NCI-H748 (cell line): ENCODE data around the gene KRT25.

ENCODE experiments used
- DNase-seq: peaks from one replicate; lab custom pipeline; 2025; ENCODE audit not compliant: unreplicated experiment; lab: John Stamatoyannopoulos, UW

The KRT25 gene, protein sequence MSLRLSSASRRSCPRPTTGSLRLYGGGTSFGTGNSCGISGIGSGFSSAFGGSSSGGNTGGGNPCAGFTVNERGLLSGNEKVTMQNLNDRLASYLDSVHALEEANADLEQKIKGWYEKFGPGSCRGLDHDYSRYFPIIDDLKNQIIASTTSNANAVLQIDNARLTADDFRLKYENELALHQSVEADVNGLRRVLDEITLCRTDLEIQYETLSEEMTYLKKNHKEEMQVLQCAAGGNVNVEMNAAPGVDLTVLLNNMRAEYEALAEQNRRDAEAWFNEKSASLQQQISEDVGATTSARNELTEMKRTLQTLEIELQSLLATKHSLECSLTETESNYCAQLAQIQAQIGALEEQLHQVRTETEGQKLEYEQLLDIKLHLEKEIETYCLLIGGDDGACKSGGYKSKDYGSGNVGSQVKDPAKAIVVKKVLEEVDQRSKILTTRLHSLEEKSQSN

DNA sequence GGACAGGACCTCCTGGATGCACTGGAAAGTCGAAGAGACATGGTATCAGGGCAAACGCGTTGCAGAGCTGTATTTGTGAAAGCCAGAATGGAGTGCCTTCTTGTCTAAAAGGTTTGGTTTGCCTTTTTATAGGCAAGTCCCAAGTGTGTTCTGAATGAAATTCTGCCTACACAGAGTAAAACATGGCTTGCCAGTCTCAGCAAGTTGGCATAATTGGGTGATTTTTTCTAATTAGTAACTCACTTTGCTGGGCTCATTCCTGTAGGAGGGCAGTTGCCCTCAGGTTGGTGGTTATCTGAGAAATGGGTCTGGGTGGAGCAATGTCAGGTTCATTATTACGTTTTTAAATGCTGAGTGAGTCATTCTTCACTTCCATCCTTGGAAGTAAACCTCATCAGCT, at the start of gene KRT25:
KRT25 (minus strand) TSS at position 101 of the 400 bp plus-strand sequence; CDS start at position 41, 60 bp downstream.
- no peak for DNase-seq

DNA sequence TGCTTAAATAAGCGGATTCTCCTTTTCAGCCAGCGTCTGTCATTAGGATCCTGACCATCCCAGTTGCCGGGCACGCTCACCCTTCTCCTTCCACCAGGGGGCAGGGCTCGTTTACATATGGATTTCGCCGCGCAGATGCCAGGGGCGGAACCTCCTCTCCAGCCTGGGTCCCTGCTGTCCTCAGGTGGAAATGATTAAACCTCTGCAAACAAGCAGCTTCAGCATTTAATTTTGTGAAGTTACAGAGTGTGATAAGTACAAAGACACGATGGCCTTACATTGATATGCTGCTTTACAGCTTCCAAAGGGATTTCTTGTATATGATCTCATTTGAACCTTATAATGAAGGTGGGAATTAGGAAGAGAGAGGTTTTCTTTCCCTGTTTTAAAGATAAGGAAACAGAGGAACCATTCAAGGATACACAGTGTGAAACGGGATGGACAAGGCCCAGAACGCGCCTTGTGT, 48.5 kb upstream of the KRT25 start:
- DNase-seq, result peak; percentile 84

DNA sequence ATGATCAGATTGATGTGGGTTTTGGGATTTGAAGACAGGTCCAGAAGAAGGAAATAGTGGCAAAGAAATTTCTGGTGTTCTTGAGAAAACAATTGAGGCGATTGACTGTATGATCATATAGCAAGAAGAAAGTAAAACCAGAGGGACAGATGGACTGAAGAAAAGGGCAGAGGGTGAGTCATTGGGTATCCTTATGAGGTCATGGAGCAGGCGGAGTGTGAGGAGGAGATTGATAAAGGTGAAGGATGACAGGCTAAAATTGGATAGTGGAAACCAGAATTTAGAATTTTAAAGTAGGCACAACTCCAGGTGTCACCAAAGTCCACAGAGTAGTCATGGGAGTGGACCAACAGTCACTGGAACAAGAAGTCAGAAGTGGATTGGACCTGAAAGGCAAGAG, 46.0 kb upstream of the KRT25 start:
- DNase-seq, result no peak

DNA sequence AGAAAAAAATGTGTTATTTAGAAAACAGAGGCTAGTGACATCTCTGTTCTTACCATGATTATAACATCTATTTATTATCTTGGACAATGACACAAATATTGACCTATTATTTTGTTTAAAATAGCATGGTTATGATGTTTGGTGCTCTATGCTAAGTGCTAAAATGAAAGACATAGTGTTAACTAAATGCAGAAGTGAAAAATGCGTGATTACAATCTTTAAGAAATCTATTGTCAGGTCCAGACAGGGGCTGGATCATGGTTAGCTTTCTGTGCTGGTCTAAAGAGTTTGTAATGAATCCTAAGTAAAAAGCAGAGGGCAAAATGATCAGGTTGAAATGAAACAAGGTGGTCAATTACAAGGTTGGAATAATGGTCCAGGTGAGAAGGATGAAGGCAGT, 45.2 kb upstream of the KRT25 start:
- DNase-seq, result no peak

DNA sequence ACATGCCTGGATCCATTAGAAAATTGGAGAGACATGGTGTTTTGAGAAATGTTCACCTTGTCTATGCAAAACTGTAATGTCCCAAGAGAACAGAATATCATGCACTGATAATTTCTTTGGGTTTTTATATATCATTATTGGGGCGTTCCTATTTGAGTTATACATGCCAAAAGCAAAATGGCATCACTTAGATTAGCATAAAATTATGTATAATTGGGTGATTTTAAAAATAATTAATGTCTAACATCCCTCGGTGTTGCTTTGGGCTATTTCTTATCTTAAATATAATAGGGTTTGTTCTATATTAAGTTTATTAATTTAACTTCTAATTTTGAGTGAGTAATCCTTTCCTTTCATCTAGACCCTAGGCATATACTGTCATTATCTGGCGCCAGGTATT, 44.7 kb upstream of the KRT25 start, which contains the start of gene KRT28:
KRT28 (minus strand) TSS at position 101 of the 400 bp plus-strand sequence; CDS start at position 35, 66 bp downstream.
- no peak for DNase-seq

DNA sequence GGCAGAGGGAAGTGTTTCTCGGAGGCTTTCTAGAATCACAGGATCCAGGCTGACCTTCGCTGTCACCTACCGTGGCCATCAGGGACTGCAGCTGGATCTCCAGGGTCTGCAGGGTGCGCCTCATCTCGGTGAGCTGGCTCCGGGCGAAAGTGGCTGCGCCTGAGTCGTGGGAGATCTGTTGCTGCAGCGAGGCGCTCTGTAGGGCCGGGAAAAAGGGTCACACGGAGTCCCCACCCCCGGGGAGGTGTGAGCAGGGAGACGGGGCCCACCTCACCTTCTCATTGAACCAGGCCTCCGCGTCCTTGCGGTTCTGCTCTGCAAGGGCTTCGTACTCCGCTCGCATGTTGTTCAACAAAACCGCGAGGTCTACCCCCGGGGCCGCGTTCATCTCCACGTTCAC, 41.7 kb upstream of the KRT25 start:
- no peak for DNase-seq

DNA sequence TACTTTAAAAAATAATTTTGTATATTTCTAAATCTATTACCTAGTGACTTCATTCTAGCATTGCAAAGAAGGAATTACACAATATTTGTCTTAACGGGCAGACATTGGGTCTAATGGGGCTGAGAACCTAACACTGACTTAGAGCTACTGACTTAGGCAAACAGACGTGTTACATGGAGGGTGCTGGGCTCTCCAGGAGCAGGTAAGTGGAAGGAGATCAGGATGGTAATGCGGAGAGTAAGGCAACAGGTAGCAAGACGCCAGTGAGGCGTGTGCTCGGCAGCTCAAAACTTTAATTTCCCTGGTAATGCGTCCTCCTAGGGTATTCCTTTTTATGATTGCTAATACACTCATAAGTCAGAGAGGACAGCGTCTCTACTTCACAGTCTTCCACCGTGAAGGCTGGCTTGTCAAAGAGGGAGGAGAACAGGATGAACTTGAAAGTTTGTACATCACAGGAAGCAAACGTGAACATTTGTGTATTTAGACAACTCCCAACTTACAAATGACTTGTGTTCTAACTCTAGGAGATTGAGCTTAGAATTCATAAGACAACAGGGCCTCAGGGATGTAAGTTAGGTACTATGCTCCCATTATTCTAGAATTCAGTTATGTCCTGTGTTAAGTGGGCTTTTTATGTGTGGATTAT, 40.0 kb upstream of the KRT25 start:
- DNase-seq, result no peak

DNA sequence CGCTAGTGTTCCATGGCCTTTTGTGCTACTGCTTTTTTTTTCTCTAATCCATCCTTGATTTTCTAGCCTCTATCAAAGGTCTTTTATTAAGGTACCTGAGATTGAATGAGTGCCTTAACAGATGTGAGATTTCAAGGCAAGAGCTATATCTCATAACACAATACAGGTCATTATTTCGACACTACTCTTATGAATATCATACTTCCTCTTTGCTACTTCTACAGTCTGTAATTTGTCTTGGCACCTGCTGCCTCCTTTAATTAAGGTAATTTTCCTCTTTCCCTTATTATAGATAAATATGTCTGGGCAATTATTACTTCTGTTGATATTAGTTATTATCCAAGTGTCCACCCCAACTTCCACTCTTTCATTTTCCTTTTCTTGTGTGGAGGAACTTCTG, 39.3 kb upstream of the KRT25 start:
- no peak for DNase-seq

DNA sequence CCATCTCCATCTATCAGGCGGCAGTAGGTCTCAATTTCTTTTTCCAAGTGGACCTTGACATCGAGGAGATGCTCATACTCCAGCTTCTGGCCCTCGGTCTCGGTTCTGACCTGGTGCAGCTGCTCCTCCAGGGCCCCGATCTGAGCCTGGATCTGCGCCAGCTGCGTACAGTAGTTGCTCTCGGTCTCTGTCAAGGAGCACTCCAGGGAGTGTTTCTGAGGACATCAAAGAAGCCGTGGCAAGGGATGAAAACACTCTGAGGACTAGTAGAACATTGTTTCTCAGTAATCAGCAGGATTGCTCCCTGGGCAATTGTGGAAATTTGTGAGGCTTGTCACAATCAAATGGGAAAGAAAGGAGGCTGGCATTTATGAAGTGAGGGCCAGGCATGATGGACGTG, 38.7 kb upstream of the KRT25 start:
- no peak for DNase-seq

DNA sequence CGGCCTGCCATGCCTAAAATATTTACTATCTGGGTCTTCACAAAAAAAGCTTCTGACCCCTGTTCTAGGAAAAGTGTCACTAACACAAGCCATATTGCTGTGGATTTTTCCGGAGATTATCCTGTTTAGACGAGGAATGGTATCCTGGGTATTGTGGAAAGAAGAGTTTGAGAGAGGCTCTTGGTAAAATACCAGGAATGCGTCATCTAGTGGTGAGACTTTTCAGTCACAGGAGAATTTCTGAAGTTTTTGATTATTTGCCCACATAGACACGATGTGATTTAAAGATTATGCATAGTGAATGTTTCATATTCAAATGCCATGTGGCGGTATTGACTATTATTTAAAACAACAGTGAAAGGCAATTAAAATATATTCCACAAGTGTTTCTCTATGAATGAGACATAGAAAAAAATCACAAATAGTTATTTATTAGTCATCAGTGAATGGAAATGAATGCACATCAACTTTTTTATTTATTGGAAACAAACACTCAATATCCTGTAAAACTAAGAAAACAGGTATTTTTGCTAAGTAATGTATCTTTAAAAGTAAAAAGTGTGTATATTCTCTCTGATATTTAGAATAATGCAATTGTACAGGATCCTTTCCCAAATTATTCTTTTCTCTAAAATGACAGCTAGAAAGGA, 36.8 kb upstream of the KRT25 start:
- peak; percentile 44 for DNase-seq

DNA sequence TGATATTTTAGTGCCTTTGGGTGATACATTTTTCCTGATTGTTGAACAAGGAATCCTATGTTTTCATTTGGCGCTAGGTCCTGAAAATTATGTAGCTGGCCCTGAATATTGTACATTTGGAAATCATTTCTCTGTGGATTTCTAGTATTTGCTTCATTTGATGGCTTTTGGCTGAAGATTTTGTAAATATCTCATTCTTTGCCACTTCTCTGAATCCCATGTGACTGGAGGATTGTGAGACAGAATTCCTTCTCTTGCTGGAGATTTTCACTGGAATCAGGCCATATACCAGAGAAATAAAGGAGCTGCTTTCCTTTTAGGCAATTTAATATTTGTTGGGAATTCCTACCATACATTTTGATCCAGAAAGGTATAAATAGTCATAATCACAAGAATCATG, 36.0 kb upstream of the KRT25 start:
- no peak for DNase-seq

DNA sequence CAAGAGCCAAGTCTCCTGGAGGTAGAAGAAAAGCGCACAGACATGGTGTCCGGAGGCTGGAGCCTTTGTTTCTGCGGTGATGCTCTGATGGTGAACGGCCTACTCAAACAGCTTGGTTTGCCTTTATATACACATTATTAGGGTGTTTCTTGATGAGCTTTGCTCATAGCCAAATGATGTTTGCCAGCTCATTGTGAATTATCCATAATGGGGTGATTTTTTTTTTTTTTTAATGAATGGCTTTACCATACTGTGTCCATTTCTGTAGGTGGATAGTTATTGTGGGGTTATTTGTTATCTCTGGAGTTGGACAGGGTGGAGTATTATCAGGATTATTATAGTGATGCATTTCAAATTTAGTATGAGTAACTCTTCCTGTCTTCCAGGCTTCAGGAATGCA, 27.3 kb upstream of the KRT25 start, which contains the start of gene KRT27:
KRT27 (minus strand) TSS at position 101 of the 400 bp plus-strand sequence; CDS start at position 44, 57 bp downstream.
- DNase-seq, result no peak

DNA sequence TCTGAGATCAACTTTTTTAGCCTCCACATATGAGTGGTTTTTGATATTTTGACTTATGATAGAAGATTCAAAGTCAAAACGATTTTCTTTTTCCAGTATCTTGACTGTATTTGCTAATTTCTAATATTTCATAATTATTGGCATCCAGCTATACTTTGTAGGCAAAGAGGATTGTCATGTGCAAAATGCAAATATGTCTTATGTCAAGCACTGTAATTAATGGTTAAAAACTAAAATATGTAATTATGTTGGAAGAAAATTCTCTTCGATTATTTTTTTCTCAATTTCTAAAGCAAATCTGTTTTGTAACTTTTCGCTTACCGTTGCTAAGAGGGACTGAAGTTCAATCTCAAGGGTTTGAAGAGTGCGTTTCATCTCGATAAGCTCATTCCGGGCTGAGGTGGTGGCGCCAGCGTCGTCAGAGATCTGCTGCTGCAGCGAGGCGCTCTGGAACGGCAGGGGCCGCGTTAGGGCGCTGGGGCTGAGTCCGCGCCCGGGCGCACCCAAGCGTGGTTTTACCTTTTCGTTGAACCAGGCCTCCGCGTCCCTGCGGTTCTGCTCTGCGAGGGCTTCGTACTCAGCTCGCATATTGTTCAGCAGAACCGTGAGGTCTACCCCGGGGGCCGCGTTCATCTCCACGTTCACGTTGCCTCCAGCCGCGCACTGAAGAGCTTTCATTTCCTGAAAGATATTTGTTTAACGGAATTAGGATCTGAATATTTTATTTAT, 24.2 kb upstream of the KRT25 start:
- DNase-seq, result peak; percentile 71

DNA sequence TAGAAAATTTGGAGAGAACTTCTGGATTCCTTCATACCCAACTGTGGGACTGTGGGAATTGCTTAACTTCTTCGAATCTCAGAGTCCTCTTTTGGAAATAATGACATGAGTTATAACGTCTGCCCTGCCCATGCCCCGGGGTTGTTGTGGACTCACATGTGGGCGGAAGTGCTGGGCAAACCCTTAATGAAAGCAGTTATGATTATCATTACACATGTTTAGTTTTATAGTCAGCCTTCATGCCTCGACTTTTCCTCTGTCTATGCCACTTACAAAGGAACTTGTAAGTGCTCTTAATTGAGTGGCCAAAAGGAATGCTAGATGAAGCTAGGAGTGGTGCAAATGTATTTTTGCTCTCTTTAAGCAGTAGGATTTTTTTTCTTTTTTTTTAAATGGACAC, 23.3 kb upstream of the KRT25 start:
- DNase-seq, result no peak

DNA sequence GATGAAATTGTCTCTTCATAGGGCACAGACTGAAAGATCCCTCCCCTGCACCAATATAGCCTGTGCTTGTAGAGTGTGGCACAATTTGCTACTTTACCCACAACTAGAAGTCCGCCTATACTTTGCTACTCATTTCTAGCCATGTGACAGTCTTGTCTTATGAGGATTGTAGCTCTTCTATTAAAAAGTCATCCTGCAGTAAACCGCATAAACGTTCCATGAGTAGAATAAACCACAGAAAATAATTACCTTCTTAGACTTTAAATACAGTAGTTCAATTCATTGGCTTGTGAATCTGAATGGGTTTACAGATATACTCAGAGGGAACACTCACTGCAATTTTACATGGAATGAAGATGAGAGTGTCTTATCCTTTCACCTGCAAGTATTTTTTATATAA, 22.8 kb upstream of the KRT25 start:
- no peak for DNase-seq

DNA sequence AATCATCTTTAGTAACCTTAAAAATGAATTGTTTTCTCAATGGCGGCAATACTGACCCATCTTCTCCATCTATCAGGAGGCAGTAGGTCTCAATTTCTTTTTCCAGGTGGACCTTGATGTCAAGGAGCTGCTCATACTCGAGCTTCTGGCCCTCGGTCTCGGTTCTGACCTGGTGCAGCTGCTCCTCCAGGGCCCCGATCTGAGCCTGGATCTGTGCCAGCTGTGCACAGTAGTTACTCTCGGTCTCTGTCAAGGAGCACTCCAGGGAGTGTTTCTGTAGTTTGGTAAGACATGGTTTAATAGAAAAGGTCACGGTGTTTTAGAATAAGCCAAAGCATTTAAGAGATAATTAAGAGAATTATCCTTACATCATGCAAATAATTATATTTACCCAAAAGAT, 22.3 kb upstream of the KRT25 start:
- peak; percentile 64 for DNase-seq

DNA sequence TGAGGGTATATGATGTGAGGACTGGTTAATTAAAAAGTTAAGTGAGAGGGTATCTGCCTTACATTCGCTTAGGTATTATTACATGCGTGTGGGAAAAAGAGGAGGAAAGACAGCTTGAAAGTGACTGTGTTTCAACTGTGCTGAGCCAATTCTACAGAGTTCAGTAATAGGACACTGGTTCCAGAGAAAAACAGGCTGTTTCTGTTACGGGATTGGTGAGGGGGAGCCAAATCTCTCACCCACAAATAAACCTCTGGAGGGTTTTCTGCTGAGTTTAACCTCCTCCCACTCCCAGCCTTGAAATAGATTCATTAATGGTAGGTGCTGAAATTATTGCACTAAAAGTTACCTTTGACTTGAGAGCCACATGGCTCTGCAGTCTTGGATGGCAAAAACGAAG, 20.8 kb upstream of the KRT25 start:
- no peak for DNase-seq

DNA sequence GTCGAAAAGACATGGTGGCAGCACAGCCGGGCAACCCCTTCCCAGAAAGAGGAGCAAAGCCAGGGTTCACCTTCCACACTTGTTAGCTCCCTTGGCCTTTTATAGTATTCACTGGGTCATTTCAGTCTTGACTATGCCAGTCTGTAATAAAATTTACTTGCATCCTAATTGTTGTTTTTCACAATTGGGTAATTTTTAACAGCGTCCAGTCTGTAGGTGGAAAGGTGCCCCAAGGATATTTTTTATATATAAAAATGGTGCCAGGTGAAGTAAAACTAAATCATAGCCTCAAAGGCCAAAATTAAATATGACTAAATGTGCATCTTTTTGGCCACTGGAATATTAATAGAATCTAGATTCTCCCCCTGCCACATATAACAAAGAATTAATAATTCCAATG, 17.0 kb upstream of the KRT25 start, which contains the start of gene KRT26:
KRT26 (minus strand) TSS at position 101 of the 400 bp plus-strand sequence; CDS start at position 13, 88 bp downstream.
- no peak for DNase-seq

DNA sequence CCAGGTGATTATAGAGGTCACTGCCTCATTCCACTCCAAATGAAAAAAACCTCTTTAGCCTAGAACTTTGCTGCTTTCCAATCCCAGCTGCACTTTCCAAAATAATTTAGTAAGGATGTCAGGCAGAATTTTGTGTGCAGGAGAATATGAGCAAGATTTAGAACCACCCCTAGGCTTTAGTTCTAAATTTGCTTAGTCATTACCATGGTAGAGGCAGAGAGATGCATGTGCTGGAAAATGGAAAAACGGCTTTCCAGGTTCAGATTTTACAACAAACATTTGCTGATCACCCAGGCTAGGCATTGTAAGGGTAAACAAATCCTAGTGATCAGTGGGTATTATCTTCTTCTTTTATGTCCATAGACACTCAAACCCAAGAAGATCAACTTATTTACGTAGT, 10.5 kb upstream of the KRT25 start:
- DNase-seq, result no peak

DNA sequence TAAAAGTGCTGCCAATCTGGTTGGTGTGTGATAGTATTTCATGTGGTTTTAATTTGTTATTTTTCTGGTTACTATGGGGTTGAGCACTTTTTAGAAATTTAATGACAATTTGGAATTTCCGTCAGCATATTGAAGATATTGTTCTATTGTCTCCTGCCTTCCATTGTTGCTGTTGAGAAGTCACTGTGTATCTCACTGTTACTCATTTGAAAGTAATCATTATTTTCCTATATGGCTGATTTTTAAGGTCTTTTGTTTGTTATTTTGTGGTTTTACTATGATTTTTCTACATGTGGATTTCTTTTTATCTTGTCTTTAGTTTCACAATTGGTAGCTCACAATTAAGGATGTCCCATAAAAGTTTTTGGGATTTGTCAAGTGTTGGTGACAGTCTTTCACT, 8.6 kb upstream of the KRT25 start:
- no peak for DNase-seq
